GM18868 (cell line): Measurements from ENCODE around the gene NOS3.

Experiments
- ATAC-seq: cut with Tn5 transposase; IDR thresholded peaks from one replicate; pipeline ENCODE4 v1.9.1; 2021; ENCODE audit warnings: mild to moderate bottlenecking, moderate library complexity; ENCODE audit not compliant: unreplicated experiment

NOS3 gene

DNA sequence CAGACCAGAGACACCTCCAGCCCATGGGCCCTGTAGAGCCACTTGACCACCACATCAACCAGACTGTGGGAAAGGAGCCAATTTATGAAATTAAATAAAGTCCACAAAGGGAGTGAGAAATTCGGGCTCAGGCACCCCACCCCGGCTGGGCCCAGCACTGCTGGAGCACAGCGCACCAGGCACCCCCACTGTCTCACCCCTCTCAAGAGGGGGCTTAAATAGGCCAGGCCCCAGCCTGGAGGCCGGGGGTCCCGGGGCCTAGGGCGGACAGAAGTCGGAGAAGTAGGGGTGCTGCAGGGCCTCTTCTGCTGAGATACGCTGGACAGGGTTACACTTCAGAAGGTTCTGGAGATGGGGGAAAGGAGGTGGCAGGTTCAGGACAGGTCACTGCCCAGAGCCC is 62.9 kb downstream of the NOS3 start:
- ATAC-seq: no peak

DNA sequence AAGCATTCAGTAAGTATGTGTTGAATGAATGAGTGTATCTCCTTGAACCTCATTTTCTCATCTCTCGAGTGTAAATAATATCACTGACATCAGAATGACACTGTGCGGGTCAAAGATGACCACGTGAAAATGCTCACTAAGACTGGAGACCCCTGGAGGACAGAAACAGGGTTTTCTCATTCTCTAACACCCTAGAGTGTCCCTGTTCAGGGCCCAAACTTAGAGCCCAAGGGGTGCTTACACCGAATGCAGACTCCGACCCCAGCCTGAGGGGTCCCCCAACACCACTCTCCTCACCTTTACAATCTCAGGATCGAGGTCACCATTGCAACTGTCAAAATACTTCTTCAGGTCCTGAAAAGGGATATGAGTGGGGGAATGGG is 65.5 kb downstream of the NOS3 start:
- ATAC-seq: no peak

DNA sequence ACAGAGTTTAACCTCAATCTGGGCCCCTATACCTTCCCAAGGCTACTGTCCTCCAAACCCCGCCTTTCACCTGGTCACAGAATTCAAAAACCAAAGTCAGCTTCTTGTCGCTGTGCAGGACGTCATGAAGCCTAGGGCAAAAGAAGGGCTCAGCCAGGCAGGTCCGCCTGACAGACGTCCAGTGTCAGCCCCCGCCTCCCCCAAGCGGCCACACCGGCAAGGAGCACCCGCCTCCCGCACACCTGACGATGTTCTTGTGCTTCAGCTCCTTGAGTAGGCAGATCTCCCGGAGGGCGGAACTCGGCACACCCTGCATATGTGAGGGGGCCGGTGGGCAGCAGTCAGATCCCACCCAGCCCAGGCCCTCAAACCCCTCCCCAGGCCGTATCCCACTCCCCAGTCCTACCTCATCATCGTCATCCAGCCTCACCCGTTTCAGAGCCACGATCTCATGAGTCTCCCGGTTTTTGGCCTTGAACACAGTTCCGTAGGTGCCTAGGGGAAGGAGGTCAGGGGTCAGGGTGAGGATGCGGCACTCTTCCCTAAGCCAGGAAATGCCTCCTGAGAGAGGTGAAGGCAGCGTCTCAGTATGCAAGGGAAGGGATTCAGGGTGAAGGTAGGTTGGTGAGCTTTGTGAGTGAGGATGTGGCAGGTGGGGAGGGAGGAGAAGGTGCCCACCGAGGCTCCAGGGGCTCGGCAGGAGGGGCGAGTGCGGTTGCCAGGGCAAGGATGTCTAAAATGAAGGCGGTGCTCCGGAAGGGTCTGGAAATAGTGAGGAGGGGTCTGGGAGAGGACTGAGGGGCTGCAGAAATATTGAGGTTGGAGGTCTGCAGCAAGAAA is 66.1 kb downstream of the NOS3 start:
- no peak for ATAC-seq

DNA sequence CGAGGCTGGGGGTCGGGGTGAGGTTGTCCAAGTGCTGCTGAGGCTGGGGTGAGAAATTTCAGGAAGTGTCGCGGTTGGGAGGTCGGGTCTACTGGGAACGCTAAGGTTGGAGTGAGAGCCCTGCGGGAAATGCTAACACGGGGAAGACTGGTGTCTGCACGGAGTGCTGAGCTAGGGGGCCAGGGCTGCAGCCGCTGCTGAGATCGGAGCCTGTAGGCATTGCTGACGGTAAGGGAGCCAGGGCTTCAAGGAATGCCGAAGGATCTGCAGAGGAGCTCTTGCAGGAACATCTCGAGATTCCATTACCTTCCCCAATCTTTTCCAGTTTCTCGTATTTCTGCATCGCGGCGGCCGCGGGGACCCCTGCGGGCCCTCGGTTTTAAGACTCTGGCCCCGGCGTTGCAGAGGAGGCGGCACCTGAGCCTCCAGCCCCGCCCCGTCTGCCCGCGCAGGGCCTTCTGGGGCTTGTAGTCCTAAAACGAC is 66.7 kb downstream of the NOS3 start, which contains the start of gene CDK5:
Gene CDK5 (minus strand): TSS at position 392 of the 483 bp plus-strand sequence. CDS start 49 bp downstream, at position 343.
- ATAC-seq: peak; percentile 15

GRCh38 chr7:151057989-151058780 is 67.4 kb downstream of the NOS3 start:
- ATAC-seq: peak; percentile 91

DNA sequence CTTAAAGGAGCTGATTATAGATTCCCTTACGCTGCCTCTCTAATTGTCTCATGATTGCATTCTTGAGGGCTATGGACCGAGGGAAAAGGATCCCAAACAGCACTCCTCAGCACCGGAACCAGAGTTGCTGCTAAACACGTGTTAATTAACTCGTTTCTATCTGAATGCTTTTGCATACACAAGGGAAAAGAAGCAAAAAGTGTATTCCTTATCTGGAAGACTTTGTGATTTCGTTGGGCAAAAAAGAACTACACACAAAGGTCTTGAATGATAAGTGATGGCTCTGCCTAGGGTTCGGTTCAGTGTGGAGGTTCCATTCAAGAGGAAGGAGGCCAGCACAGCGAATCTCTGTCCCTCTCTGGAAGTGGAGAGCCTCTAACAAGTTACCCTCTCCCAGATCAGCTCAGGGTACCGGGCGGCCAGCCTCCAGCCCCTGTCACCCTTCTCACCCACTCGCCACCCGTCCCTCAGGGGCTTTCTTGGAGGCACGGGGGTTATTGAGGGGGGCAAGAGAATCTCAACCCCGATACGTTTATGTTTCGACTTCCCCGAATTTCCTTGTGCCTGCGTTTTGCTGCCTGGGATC is 68.1 kb downstream of the NOS3 start:
- no peak for ATAC-seq

- peak; percentile 28 for ATAC-seq
These were observed 68.7 kb downstream of the NOS3 start, which contains the start of gene SLC4A2 for GRCh38 chr7:151059367-151060112. TSS of gene SLC4A2 (plus strand) at chr7:151059589. CDS start at chr7:151061988, 2,399 bp downstream.

DNA sequence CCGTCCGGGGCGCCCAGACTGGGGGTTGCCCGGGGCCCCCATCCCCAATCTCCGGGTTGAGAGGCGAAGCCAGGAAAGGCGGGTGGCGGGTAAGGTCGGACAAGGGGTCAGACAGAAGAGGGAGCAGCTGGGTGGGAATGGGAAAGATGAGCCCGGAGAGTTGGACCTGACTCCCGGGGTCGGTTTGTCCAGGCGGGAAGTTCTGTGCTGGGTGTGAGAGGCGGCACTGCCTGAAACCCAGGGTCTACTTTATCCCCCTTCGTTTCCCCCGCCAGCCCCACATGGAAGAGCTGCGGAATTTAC is 69.2 kb downstream of the NOS3 start:
- no peak for ATAC-seq

DNA sequence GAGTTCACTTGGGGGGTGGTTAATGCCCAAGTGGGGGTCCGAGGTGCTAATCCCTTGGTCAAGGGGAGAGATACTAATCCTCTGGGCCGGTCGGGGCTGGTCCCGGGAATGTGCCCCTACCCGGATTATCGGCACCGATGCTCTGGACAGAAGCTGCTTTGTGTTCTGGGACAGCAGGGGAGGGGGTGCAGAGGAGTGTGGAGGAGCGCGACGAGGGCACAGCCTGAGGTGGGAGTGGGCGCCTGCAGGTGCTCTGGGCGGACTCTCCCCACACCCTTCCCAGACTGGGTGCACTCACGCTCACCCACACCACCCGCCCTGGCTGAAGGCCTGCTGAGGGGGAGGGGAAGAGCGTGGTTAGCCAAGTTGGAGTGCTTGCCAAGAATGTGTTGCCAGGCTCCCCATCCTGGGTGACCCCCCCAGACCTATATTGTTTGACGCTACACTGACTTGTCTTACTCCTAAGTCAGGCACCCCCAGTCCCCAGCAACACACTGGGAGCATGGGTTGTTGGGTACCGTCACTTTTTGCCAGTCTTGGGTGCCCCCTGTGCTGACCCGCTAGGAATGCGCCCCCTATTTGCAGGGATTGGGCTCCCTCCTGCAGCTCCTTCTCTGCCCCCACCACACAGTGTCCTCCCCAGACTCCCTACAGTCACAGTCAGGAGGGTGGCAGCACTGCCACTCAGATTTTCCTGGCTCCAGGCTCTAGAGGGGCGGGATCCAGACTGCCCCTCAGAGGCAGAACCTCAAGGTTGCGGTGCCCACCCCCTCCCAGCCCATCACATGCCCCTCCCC is 69.8 kb downstream of the NOS3 start:
- ATAC-seq: no peak

- no peak for ATAC-seq
These were observed 70.6 kb downstream of the NOS3 start for GRCh38 chr7:151061213-151062110.

DNA sequence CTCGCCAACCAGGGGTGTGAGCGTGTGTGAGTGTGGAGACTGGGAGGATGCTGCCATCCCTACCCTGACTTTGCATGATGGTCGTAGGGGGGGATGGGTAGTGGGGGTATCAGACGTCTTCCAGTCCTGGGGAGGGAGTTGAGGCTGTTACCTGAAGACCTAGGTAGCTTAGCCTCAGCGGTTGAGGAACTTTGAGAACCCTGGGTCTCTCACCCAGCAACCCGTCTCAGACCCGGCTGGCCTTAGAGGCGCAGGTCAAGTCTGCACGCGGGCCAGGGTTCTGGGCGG is 71.2 kb downstream of the NOS3 start:
- ATAC-seq: no peak

DNA sequence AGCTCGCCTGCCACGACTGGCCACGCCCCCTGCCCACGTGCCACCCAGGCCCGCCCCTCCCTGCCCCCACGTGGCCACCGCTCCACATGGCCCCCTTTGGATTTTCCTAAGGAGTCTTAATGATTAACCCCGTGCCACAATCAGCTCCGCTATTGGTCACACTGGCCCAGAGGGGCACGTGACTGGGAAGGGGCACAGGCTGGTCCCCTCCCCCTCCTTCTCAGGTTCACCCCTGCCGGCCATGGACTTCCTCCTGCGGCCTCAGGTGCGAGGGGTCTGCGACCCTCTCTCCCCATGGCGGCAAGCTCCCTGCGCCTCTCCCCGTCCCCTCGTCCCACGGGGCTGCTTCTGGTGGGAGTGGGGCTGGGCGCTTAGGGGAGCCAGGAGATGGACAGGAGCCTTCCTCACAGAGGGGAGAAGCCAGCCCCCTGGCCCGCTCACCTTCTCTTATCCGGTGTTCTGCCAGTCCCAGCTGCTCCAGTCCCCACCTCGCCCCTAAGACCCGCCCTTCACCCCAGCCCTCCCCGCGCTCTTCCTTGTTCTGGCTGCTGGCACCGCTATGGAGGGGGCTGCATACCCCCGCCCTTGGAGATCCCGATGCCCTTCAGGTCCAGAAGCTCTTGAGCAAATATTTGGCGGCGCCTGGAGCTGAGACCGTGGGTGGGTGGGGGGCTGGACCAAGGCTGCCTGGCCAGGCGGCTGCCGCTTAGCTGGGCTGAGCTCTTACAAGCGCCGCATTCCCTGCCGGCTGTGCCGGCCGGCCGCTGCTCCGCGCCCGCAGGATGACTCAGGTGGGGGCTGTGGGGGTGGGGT is 71.8 kb downstream of the NOS3 start:
- no peak for ATAC-seq

DNA sequence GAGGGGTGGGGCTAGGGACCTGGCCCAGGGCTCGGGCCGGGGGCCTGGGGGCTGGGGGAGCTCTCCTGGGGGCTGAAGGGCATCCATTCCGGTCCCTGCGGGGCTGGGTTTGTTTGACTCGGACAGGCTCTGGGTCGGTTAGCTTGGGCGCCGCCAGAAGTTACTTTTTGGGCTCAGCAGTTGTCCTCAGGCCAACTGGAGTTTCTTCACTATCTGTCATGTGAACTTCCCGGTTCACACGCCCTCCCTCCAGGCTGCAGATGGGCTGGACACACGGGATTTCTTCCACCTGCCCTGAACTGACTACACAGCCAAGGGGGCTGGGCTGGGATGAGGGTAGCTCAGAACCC is 72.4 kb downstream of the NOS3 start:
- no peak for ATAC-seq
